ENCODE data around the gene ARHGEF28. TPM values are rescaled to one million over a fixed set of nuclear protein-coding genes. Genes with fewer than 3 reads are reported as not detected.

The ARHGEF28 gene
- total RNA-seq, 1 donor, result 26.2 TPM

- no peak for TF ChIP-seq CTCF (IDR thresholded peaks at IDR 0.05; ENCODE audit: insufficient read depth, low read length)
- no peak overlapping the region for H3K4me3 ChIP-seq (ENCODE audit: low read depth, low read length)
- DNase-seq (ENCODE audit: low read depth), result no peak
These were observed 289.3 kb downstream of the ARHGEF28 start for GRCh38 chr5:73915345-73915744.

- peak; percentile 53 for DNase-seq (ENCODE audit: low read depth)
- H3K4me3 ChIP-seq (ENCODE audit: low read depth, low read length), result no peak overlapping the region
- TF ChIP-seq CTCF (IDR thresholded peaks at IDR 0.05; ENCODE audit: insufficient read depth, low read length), result no peak
These were observed 291.4 kb downstream of the ARHGEF28 start for GRCh38 chr5:73917433-73917832.

- no peak overlapping the region for H3K4me3 ChIP-seq (ENCODE audit: low read depth, low read length)
- DNase-seq (ENCODE audit: low read depth), result no peak
- no peak for TF ChIP-seq CTCF (IDR thresholded peaks at IDR 0.05; ENCODE audit: insufficient read depth, low read length)
These were observed 291.9 kb downstream of the ARHGEF28 start for GRCh38 chr5:73917891-73918290.

GRCh38 chr5:73918791-73919221 is 292.8 kb downstream of the ARHGEF28 start:
- peak; percentile 79 for DNase-seq (ENCODE audit: low read depth)
- no peak for TF ChIP-seq CTCF (IDR thresholded peaks at IDR 0.05; ENCODE audit: insufficient read depth, low read length)

GRCh38 chr5:73921741-73922140 is 295.7 kb downstream of the ARHGEF28 start:
- no peak overlapping the region for H3K4me3 ChIP-seq (ENCODE audit: low read depth, low read length)
- TF ChIP-seq CTCF (IDR thresholded peaks at IDR 0.05; ENCODE audit: insufficient read depth, low read length), result no peak
- DNase-seq (ENCODE audit: low read depth), result no peak

More at GRCh38 chr5:73918791-73919221, 292.8 kb downstream of the ARHGEF28 start:
- H3K4me3 ChIP-seq (ENCODE audit: low read depth, low read length), result no peak overlapping the region

- H3K4me3 ChIP-seq (ENCODE audit: low read depth, low read length), result no peak overlapping the region
- TF ChIP-seq CTCF (IDR thresholded peaks at IDR 0.05; ENCODE audit: insufficient read depth, low read length), result no peak
- no peak for DNase-seq (ENCODE audit: low read depth)
These were observed 296.2 kb downstream of the ARHGEF28 start for GRCh38 chr5:73922224-73922623.

GRCh38 chr5:73922875-73923557 is 297.0 kb downstream of the ARHGEF28 start:
- no peak for TF ChIP-seq CTCF (IDR thresholded peaks at IDR 0.05; ENCODE audit: insufficient read depth, low read length)
- DNase-seq (ENCODE audit: low read depth), result peak; percentile 52
- no peak overlapping the region for H3K4me3 ChIP-seq (ENCODE audit: low read depth, low read length)
